GM18858 (cell line): Measurements from ENCODE around the gene AP4E1.
"Not testable (repeated sequence)": the region's sequence is repeated elsewhere in the genome, so short reads cannot be mapped to it uniquely, and the experiment has no call there.

Experiments
- ATAC-seq: cut with Tn5 transposase; IDR thresholded peaks from one replicate; pipeline ENCODE4 v1.9.1; 2021; ENCODE audit not compliant: unreplicated experiment

Gene AP4E1

DNA sequence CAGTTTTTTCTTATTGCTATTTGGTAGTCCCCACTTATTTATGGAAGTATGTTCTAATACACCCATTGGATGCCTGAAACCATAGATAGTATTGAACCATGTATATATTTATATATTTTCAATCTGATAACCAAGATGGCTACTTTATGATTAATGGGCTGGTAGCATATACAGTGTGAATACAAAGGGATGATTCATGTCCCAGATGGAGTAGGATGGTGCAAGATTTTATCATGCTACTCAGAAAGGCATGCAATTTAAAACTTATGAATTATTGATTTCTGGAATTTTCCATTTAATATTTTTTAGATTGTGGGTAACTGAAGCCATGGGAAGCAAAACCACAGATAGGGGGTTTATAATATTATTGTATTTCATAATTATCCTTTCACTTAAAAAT, 35.2 kb downstream of the AP4E1 start:
- ATAC-seq, result no peak

DNA sequence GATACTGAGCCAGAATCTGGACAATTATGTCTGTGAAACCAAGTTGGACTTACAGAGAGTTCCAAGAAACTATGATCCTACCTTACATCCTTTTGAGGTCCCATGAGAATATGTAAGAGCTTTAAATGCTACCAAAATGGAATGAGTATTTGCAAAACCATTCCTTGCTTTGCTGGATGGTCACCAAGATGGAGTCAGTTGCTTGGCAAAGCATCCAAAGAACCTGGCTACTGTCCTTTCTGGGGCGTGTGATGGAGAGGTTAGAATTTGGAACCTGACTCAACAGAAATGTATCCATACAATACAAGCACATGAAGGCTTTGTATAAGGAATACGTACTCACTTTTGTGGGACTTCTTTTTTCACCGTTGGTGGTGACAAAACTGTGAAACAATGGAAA, 36.2 kb downstream of the AP4E1 start:
- no peak for ATAC-seq

DNA sequence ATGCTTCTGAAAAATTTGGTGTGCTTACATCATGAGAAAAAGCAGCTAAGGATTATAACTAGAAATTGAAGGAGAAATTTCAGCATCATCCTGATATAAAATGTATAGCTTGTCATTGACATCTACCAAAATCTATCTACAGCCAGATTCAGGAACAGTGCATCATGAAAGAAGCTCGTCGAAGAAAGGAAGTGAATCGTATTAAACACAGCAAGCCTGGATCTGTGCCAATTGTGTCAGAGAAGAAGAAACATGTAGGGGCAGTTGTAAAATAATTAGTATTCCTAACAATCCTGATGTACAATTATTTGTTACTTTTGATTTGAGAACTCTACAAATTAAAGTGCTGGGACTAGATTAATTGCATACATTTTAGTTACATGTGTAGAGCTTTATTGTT, 37.2 kb downstream of the AP4E1 start:
- no peak for ATAC-seq

DNA sequence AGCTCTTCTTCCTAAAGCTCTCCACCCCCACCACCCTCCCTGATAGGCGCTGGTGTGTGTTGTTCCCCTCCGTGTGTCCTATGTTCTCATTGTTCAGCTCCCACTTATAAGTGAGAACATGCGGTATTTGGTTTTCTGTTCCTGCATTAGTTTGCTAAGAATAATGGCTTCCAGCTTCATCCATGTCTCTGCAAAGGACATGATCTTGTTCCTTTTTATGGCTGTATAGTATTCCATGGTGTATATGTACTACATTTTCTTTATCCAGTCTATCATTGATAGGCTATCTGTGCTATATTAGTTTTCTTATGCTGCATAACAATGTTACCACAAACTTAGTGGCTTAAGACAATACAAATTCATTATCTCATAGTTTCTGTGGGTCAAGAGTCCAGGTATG, 42.3 kb downstream of the AP4E1 start:
- ATAC-seq, result not testable (repeated sequence)

DNA sequence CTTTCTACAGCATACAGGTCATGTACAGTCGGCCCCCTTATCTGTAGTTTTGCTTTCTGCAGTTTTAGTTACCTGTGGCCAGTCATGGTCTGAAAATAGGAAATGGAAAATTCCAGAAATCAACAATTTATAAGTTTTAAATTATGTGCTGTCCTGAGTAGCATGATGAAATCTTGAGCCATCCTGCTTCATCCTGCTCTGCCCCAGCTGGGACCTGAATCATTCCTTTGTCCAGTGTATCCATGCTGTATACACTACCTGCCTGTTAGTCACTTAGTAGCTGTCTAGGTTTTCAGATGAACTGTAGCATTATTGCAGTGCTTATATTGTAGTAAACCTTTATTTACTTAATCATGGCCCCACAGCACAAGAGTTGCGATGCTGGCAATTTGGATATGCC, 44.8 kb downstream of the AP4E1 start:
- ATAC-seq, result no peak

DNA sequence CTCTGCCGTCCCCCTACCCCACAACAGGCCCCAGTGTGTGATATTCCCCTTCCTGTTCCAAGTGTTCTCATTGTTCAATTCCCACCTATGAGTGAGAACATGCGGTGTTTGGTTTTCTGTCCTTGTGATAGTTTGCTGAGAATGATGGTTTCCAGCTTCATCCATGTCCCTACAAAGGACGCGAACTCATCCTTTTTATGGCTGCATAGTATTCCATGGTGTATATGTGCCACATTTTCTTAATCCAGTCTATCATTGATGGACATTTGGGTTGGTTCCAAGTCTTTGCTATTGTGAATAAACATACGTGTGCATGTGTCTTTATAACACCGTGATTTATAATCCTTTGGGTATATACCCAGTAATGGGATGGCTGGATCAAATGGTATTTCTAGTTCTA, 46.4 kb downstream of the AP4E1 start:
- not testable (repeated sequence) for ATAC-seq

DNA sequence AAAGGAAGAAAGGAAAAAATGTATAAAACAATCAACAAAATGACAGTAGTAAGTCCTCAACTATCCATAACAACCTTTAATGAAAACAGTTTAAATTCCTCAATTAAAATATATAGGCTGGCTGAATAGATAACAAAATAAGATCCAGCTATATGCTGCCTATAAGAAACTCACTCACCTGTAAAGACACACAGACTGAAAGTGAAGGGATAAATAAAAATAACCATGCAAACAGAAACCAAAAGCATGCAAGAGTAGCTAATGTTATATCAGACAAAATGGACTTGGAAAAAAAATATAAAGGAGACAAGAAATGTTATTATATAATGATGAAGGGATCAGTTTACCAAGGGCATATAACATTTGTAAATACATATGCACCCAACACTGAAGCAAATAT, 51.2 kb downstream of the AP4E1 start:
- no peak for ATAC-seq

DNA sequence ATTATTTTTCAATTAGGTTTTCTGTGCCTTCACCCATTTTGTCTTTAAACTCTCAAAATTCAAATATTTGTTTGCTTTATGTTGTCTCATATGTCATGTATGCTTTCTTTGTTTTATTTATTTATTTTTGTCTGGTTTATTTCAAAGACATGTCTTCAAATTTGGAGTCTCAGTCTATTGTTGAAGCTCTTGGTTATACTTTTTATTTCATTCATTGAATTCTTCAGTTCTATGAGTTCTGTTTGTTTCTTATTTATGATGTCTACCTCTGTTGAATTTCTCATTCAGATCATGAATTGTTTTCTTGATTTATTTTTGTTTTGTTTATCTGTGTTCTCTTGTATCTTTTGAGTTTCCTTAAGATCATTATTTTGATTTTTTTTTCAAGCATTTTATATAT, 55.6 kb downstream of the AP4E1 start:
- no peak for ATAC-seq

DNA sequence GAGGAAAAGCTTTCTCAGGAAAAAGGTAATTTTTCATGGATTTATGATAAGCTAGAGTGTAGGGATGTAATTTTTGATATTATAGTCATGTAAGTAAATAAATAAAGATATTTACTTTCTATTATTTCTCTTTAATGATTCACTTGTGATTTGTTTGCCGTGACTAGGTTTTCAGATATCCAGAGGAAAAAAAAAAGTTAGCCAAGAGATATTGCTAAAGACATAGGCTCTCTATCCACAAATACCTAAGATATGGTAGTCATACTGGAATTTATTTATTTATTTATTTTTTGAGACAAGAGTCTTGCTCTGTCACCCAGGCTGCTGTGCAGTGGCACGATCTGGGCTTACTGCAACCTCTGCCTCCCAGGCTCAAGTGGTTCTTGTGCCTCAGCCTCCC, 59.9 kb downstream of the AP4E1 start:
- ATAC-seq, result no peak

DNA sequence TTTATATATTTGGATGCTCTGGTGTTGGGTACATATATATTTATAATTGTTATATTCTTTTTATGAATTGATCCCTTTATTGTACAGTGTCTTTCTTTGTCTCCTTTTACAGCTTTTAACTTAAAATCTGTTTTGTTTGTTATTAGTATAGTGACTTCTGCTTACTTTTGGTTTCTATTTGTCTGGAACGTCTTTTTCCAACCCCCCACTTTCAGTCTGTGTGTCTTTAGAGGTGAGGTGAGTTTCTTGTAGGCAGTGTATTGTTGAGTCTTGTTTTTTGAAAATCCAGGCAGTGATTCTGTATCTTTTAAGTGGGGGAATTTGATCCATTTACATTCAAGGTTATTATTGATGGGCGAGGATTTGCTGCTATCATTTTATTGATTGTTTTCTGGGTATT, 62.0 kb downstream of the AP4E1 start:
- ATAC-seq, result no peak

DNA sequence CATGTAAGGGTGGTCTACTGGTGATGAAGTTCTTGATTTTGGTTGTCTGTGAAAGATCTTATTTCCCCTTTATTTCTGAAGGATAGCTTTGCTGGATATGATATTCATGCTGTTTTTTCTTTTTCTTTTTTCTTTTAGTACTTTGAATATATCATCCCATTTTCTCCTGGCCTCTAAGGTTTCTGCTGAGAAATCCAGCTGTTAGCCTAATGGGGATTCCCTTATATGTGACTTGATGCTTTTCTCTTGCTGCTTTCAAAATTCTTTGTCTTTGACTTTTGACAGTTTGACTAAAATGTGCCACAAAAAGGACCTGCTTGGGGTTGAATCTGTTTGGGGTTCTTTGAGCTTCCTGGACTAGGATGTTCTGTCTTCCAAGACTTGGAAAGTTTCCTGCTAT, 62.6 kb downstream of the AP4E1 start:
- no peak for ATAC-seq

DNA sequence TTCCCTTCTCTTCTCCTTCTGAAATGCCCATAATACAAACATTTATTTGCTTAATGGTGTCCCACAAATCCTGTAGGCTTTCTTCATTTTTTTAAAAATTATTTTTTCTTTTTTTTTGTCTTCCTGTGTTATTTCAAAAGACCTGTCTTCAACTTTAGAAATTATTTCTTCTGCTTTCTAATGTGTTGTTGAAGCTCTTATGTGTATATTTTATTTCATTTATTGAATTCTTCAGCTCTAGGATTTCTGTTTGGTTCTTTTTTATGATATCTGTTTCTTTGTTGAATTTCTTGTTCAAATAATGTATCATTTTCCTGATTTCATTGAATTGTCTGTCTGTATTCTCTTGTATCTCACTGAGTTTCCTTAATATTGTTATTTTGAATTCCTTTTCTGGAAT, 63.1 kb downstream of the AP4E1 start:
- ATAC-seq, result no peak

DNA sequence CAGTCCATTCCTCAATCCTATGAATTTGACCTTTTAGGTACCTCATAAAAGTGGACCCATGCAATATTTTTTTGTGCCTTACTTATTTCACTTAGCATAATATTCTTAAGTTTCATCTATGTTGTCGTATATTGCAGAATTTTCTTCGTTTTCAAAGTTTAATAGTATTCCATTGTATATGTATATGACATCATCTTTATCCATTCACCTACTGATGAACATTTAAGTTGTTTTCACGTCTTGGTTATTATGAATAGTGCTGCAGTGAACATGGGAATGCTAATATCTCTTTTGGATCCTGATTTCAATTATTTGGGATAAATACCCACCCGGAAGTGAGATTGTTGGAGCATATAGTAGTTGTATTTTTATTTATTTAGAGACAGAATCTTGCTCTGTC, 65.1 kb downstream of the AP4E1 start:
- ATAC-seq, result no peak

DNA sequence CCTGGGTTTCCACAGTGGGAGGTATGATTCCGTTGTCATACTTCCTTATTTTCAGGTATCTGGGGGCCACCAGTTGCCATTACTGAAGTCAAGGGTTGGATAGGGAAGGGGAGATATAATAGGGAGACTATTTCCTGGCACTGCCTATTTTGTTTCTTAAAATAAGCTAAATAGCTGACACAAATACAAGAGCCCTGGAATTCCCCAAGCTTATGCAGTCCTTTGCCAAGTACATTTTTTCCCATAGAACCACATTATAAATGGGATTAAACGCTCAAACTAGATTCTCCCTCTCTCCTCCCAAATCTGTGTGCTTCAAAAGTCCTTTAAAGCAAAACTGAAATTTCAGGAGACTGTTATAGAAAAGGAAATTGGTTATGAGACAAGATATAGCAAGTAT, 68.7 kb downstream of the AP4E1 start:
- ATAC-seq, result no peak

DNA sequence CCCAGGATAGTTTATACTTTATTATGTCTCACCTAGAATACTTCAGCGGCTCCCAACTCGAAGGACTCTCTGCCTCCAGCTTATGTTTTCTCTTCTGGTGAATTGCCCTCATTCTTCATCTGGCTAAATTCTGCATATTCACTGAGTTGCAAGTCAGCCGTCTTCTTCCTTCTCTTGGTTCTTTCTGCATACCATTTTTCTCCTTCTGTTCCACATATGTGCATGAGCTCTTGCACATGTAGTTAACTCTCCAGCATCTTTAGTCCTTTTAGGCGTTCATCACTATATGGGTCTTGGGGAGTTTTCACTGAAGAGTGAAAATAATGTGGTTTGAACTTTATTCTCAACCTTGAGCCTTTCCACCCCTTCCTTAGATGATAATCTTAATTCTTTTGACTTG, 70.1 kb downstream of the AP4E1 start:
- no peak for ATAC-seq

DNA sequence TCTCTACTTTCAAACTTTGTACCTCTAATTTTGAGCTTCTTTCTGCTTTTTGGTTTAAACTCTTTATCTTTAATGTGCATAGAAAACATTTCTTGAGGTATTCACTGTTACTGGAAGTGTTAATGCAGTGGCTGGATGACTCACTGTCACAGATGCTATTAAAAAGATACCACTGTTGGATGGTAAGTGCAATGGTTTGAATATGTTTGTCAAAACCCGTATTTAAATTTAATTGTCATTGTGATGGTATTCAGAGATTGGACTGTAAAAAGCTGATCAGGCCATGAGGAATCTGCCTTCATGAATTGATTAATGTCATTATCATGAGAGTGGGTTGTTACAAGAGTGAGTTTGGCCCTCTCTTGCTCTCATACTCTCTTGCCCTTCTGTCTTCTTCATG, 70.6 kb downstream of the AP4E1 start:
- ATAC-seq, result no peak

DNA sequence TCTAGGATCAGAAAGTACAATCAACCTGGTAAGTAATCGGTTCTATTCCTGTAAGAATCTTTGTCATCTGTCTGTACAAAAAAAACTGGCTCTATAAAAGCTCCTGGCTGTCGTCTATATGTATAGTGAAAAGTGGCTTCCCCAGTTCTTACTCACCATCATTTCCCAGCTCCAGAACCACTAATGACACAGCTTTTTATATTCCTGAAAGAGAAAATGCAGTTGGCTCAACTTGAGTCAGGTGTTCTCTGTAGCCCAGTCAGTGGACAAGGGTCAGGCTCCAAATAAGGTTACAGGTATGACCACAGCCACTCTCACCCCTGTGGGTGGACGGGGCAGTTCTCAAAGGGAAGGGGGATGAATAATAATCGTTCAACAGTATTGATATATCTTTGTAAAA, 85.1 kb downstream of the AP4E1 start:
- ATAC-seq, result no peak

DNA sequence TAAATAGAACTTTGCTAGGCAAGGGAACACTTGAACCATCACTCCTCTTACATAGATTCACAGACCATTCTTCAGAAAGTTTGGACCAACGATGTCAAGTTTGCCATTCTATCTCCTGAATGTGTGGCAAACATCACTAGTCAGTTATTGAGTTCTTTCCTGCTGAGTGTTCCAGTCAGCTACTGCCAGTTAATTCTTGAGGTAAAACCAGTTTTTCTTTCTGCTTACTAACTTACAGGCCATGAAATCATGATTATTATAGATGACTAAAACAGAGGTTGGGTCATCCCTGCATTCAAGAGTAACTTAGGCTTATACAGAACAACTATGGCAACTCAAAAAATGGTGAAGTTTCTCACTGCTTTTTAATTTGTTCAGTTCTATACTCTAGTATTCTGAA, 88.2 kb downstream of the AP4E1 start:
- ATAC-seq, result no peak

DNA sequence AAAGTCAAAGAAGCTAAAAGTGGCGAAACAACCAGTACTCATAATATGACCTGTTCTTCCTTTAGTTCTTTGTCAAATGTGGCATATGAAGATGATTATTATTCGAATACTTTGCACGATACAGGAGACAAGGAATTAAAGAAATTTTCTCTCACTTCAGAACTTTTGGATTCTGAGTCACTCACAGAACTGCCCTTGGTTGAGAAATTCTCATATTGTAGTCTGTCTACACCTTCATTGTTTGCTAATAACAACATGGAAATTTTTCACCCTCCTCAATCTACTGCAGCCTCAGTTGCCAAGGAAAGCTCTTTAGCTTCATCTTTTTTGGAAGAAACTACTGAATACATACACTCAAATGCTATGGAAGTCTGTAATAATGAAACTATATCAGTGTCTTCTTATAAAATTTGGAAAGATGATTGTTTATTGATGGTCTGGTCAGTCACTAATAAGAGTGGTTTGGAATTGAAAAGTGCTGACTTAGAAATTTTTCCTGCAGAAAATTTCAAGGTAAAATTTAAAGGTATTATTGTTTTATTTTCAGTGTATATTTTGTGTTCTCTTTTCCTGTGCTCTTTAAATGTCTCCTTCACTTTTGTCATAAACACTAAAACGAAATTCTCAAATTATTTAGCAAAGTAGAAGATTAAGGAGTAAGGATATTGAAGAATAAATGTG, 89.0 kb downstream of the AP4E1 start:
- ATAC-seq, result no peak

DNA sequence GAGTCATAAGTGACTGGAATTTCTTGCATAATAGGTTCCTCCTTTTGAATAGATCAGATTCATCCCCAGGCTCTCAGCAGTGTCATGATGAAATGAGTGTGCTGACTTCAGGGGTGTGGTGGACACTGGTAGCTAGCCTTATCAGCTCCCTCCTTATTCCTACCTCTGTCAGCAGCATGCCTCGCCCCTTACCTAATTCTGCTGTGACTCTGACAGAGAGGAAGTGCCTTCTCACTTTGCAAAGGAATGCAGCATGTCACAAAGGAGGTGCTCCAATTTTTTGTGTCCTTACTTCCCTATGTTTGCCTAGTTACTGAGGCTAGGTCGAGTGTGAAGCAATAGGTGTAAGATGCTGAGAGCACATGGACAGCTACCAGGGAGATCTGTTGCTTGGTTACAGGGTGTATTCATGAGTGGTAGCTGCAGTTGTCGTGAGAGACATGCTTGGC, 95.6 kb downstream of the AP4E1 start:
- no peak for ATAC-seq

DNA sequence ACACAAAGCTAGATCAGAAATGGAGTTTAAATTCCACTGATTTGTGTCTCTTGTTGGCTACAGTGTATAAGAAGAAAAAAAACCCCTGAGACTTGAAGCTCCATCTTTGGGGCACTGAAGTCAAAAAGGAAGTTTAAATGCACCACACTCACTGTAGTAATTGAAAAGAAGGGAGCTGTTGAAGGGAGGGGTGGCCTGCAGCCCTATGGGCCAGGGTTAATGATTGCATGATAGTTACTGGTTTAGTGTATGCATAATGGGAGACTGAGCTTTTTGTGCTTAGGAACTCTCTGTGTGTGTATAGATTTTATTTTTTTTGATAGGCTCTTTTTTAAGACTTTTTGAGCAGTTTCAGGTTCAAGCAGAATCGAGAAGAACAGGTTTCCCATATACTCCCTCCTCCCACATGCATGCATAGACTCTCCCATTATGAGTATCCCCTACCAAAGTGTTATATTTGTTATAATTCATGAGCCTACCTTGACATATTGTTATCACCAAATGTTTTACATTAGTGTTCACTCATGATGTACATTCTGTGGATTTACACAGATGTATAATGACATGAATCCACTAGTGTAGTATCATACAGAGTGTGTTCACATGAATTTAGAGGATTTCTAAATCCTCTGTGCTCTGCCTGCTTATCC, 98.0 kb downstream of the AP4E1 start:
- ATAC-seq, result no peak

DNA sequence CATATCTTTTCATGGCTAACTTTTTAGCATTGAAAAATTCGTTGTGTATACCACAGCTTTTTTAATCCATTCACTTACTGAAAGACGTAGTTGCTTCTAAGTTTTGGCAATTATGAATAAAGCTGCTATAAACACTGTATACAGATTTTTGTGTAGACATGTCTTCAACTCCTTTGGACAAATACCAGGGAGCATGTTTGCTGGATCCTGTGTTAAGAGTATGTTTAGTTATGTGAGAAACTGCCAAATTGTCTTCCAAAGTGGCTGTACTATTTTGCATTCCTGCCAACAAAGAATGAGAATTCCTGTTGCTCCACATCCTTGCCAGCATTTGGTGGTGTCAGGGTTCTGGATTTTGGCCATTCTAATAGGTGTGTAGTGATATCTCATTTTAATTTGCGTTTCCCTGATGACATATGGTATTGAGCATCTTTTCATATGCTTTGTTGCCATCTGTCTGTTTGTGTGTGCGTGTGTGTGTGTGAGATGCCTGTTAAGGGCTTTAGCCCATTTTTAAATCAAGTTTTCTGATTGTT, 98.7 kb downstream of the AP4E1 start:
- ATAC-seq, result no peak

DNA sequence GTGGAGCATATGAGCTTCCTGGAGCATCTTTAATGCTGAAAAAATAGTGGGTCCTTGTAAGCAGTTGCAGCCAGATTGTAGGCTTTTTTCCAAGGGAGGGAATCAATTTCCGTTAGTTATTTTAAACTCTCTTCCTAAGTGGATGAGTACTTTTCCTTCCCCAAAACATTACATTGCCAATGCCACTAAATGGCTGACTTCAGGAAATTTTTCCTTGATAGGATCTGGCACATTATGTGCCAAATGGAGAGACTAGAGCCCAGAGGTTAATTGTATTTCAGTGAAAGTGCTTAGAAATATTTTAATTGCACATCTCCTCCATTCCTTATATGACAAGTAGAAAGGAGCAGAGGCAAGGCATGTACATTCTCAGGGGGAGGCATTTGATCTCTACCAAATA, 102.7 kb downstream of the AP4E1 start:
- no peak for ATAC-seq
